ENCODE measurements around the gene QRFPR. TPM values are rescaled to one million over a fixed set of nuclear protein-coding genes. Genes with fewer than 3 reads are reported as not detected.
"Not testable (repeated sequence)": the region's sequence is repeated elsewhere in the genome, so short reads cannot be mapped to it uniquely, and the experiment has no call there.

The QRFPR gene
- total RNA-seq, 1 donor from 2014 or later: 1.9 TPM

GRCh38 chr4:121344098-121344497 is 36.7 kb downstream of the QRFPR start:
- intact Hi-C loops (cut with DNase I): no loop called here
- no peak for DNase-seq (ENCODE audit: low spot score)

- no peak for DNase-seq (ENCODE audit: low spot score)
- intact Hi-C loops (cut with DNase I): no loop called here
Measured at GRCh38 chr4:121340247-121340646, 40.6 kb downstream of the QRFPR start.

- intact Hi-C loops (cut with DNase I): no loop called here
- no peak for DNase-seq (ENCODE audit: low spot score)
Measured at GRCh38 chr4:121339824-121340223, 41.0 kb downstream of the QRFPR start.

- DNase-seq (ENCODE audit: low spot score): no peak
- intact Hi-C loops (cut with DNase I): no loop called here
Measured at GRCh38 chr4:121339307-121339706, 41.5 kb downstream of the QRFPR start.

- DNase-seq (ENCODE audit: low spot score): no peak
- intact Hi-C loops (cut with DNase I): no loop called here
Measured at GRCh38 chr4:121338518-121338917, 42.3 kb downstream of the QRFPR start.

- DNase-seq (ENCODE audit: low spot score): no peak
- intact Hi-C loops (cut with DNase I): no loop called here
Measured at GRCh38 chr4:121336706-121337105, 44.1 kb downstream of the QRFPR start.

- no peak for DNase-seq (ENCODE audit: low spot score)
- intact Hi-C loops (cut with DNase I): no loop called here
Measured at GRCh38 chr4:121330180-121330665, 50.6 kb downstream of the QRFPR start.

GRCh38 chr4:121326597-121326996 is 54.2 kb downstream of the QRFPR start:
- intact Hi-C loops (cut with DNase I): no loop called here
- DNase-seq (ENCODE audit: low spot score): no peak

GRCh38 chr4:121324331-121324730 is 56.5 kb downstream of the QRFPR start:
- intact Hi-C loops (cut with DNase I): no loop called here
- no peak for DNase-seq (ENCODE audit: low spot score)

- intact Hi-C loops (cut with DNase I): no loop called here
- no peak for DNase-seq (ENCODE audit: low spot score)
Measured at GRCh38 chr4:121321466-121321865, 59.4 kb downstream of the QRFPR start.

GRCh38 chr4:121316091-121316490 is 64.7 kb downstream of the QRFPR start:
- DNase-seq (ENCODE audit: low spot score): no peak
- intact Hi-C loops (cut with DNase I): no loop called here

GRCh38 chr4:121313430-121313829 is 67.4 kb downstream of the QRFPR start:
- intact Hi-C loops (cut with DNase I); DNase-seq (ENCODE audit: low spot score): not testable (repeated sequence)

- DNase-seq (ENCODE audit: low spot score): no peak
- intact Hi-C loops (cut with DNase I): no loop called here
Measured at GRCh38 chr4:121308828-121309227, 72.0 kb downstream of the QRFPR start.

- DNase-seq (ENCODE audit: low spot score): no peak
- intact Hi-C loops (cut with DNase I): no loop called here
Measured at GRCh38 chr4:121308328-121308663, 72.5 kb downstream of the QRFPR start.

GRCh38 chr4:121307445-121308327 is 73.1 kb downstream of the QRFPR start:
- intact Hi-C loops (cut with DNase I): no loop called here
- no peak for DNase-seq (ENCODE audit: low spot score)

- intact Hi-C loops (cut with DNase I): no loop called here
- no peak for DNase-seq (ENCODE audit: low spot score)
Measured at GRCh38 chr4:121306931-121307330, 73.9 kb downstream of the QRFPR start.

GRCh38 chr4:121304893-121305292 is 75.9 kb downstream of the QRFPR start:
- no peak for DNase-seq (ENCODE audit: low spot score)
- intact Hi-C loops (cut with DNase I): no loop called here

GRCh38 chr4:121299367-121299766 is 81.5 kb downstream of the QRFPR start:
- intact Hi-C loops (cut with DNase I): no loop called here
- DNase-seq (ENCODE audit: low spot score): no peak

GRCh38 chr4:121283319-121283718 is 97.5 kb downstream of the QRFPR start:
- intact Hi-C loops (cut with DNase I): no loop called here
- no peak for DNase-seq (ENCODE audit: low spot score)

- intact Hi-C loops (cut with DNase I): no loop called here
- DNase-seq (ENCODE audit: low spot score): no peak
Measured at GRCh38 chr4:121280425-121280824, 100.4 kb downstream of the QRFPR start.

GRCh38 chr4:121278811-121279368 is 101.9 kb downstream of the QRFPR start:
- intact Hi-C loops (cut with DNase I): loop anchor here (10.0 kb wide), 1 partner anchor 136 kb away; no protein-coding TSS in a partner anchor

More at GRCh38 chr4:121278811-121279368, 101.9 kb downstream of the QRFPR start:
- no peak for DNase-seq (ENCODE audit: low spot score)

Measured in cardiac septum (tissue), 1 donor.